ENCODE data around the gene TSLP.
A peak's percentile ranks its signal among the peaks of the same experiment; 100 is the strongest.

Gene TSLP

GRCh38 chr5:111071413-111071812, at the start of gene TSLP:
TSS of gene TSLP (plus strand) at chr5:111071713. CDS start at chr5:111071891, 178 bp downstream.
- no peak for DNase-seq

GRCh38 chr5:111022301-111022700, 49.2 kb upstream of the TSLP start:
- no peak for DNase-seq

- no peak for DNase-seq
Observed at GRCh38 chr5:111028865-111029264, 42.6 kb upstream of the TSLP start.

- DNase-seq = no peak
Observed at GRCh38 chr5:111043712-111044506, 27.6 kb upstream of the TSLP start.

GRCh38 chr5:111058064-111058463, 13.4 kb upstream of the TSLP start:
- no peak for DNase-seq

- DNase-seq = no peak
Observed at GRCh38 chr5:111060169-111060568, 11.3 kb upstream of the TSLP start.

GRCh38 chr5:111061618-111062017, 9.9 kb upstream of the TSLP start:
- DNase-seq = no peak

GRCh38 chr5:111063709-111064322, 7.7 kb upstream of the TSLP start:
- no peak for DNase-seq

- DNase-seq = no peak
Observed at GRCh38 chr5:111066261-111066938, 5.1 kb upstream of the TSLP start.

GRCh38 chr5:111068213-111068612, 3.3 kb upstream of the TSLP start:
- no peak for DNase-seq

GRCh38 chr5:111069839-111070238, 1.7 kb upstream of the TSLP start:
- no peak for DNase-seq

- no peak for DNase-seq
Observed at GRCh38 chr5:111070272-111071134, 1.0 kb upstream of the TSLP start.

- DNase-seq = no peak
Observed at GRCh38 chr5:111072949-111073682, 1.6 kb downstream of the TSLP start.

GRCh38 chr5:111074244-111074643, 2.7 kb downstream of the TSLP start:
- DNase-seq = no peak

- no peak for DNase-seq
Observed at GRCh38 chr5:111075520-111075919, 4.0 kb downstream of the TSLP start.

- no peak for DNase-seq
Observed at GRCh38 chr5:111076091-111076490, 4.6 kb downstream of the TSLP start.

- no peak for DNase-seq
Observed at GRCh38 chr5:111077678-111078077, 6.2 kb downstream of the TSLP start.

GRCh38 chr5:111079846-111080245, 8.3 kb downstream of the TSLP start:
- no peak for DNase-seq

- DNase-seq = no peak
Observed at GRCh38 chr5:111083323-111083722, 11.8 kb downstream of the TSLP start.

- DNase-seq = peak; percentile 63
Observed at GRCh38 chr5:111092062-111092853, 20.7 kb downstream of the TSLP start, which contains the start of gene WDR36. TSS of gene WDR36 (plus strand) at chr5:111092348. CDS start at chr5:111092457, 109 bp downstream.

- no peak for DNase-seq
Observed at GRCh38 chr5:111095982-111096381, 24.5 kb downstream of the TSLP start.

All from SIG-M5 (cell line).